ENCODE data around the gene KRT6C. TPM values are rescaled to one million over a fixed set of nuclear protein-coding genes. Genes with fewer than 3 reads are reported as not detected.
"Not testable (repeated sequence)": the region's sequence is repeated elsewhere in the genome, so short reads cannot be mapped to it uniquely, and the experiment has no call there.

KRT6C gene
- total and polyA plus RNA-seq, 4 experiments from 2014 or later = not detected

DNA sequence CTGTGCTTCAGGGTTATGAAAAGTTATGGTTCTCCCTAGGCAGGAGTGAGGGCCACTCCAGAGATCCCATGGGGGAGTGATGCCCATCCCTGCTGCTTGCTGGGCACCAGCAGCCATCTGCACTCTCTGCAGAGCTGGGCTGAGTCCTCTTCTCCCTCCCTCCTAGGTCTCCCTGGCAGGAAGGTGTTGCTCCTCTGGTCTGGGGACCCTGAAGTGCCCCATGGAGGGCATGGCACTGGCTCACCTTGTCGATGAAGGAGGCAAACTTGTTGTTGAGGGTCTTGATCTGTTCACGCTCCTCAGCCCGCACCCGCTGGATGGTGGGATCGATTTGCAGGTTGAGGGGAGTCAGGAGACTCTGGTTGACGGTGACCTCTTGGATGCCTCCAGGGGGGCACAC is 18.8 kb upstream of the KRT6C start:
- H3K36me3 ChIP-seq (ENCODE audit: insufficient read depth, low read length); H3K9me3 Mint-ChIP-seq; H3K4me3 ChIP-seq (ENCODE audit: low read length in 2 of 2); H3K27ac ChIP-seq (ENCODE audit: low read depth, low read length); intact Hi-C loops (cut with micrococcal nuclease); H3K9me3 ChIP-seq (ENCODE audit: control insufficient read depth in 1 of 2, low read length in 2 of 2); DNase-seq; CTCF ChIA-PET (ENCODE audit: partially characterized antibody); H3K36me3 Mint-ChIP-seq; H3K4me1 ChIP-seq (ENCODE audit: insufficient read depth, low read length); H3K4me1 Mint-ChIP-seq; H3K27ac Mint-ChIP-seq; POLR2A ChIA-PET (ENCODE audit: partially characterized antibody); H3K27me3 ChIP-seq (ENCODE audit: insufficient read depth, low read length); H3K4me3 Mint-ChIP-seq: not testable (repeated sequence)
- H3K27me3 Mint-ChIP-seq = peaks cover 16 to 38% of the 10 kb centered on the region in 2 donors

DNA sequence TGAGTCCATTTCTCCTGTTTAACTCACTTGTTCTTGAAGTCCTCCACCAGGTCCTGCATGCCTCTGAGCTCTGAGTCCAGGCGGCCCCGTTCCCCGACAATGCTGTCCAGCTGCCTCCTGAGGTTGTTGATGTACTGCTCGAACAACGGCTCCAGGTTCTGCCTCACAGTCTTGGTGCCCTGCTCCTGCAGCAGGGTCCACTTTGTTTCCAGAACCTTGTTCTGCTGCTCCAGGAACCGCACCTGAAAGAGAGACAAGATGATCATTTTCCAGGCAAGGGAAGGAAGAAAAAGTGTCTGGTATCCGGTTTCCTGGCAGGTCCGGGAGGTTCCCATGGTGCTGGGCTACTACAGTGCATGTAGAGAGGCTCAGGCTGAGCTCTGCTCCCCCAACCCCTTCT is 17.9 kb upstream of the KRT6C start:
- intact Hi-C loops (cut with micrococcal nuclease); H3K9me3 Mint-ChIP-seq; H3K27ac Mint-ChIP-seq; H3K4me3 Mint-ChIP-seq; H3K36me3 Mint-ChIP-seq; H3K9me3 ChIP-seq (ENCODE audit: control insufficient read depth in 1 of 2, low read length in 2 of 2); DNase-seq; POLR2A ChIA-PET (ENCODE audit: partially characterized antibody); CTCF ChIA-PET (ENCODE audit: partially characterized antibody); H3K36me3 ChIP-seq (ENCODE audit: insufficient read depth, low read length); H3K27ac ChIP-seq (ENCODE audit: low read depth, low read length); H3K4me1 Mint-ChIP-seq; H3K4me1 ChIP-seq (ENCODE audit: insufficient read depth, low read length); H3K27me3 ChIP-seq (ENCODE audit: insufficient read depth, low read length); H3K4me3 ChIP-seq (ENCODE audit: low read length in 2 of 2): not testable (repeated sequence)
- peaks cover 16 to 44% of the 10 kb centered on the region in 2 donors for H3K27me3 Mint-ChIP-seq

DNA sequence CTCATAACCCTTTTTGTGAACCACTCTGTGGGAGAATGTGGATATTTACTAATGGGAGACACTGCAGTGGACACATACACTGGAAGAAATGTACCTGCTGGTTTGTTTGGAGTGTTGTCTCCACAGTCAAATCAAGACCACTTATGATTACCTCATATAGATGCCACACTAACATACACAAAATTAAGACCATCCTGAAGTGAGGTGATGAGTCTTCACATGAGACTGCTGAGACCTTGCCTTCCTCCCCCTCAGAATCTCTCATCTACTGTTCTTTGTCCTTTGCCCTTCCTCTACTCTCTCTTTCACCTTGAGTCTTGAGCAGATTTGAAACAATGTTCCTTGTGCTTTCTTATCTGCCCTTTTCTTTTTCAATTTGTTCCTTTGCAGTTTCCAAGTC is 15.1 kb upstream of the KRT6C start:
- peaks cover 22 to 37% of the 10 kb centered on the region in 2 donors for H3K27me3 Mint-ChIP-seq
- H3K27ac Mint-ChIP-seq = no peak overlapping the region
- Histone ChIP-seq H3K36me3 (ENCODE audit: insufficient read depth, low read length) (no peaks in the 10 kb centered on the region), H3K9me3 (ENCODE audit: control insufficient read depth in 1 of 2, low read length in 2 of 2) (peaks cover 0 to 6% of the 10 kb centered on the region in 2 donors), H3K4me1 (ENCODE audit: insufficient read depth, low read length) (no peaks in the 10 kb centered on the region), H3K27me3 (ENCODE audit: insufficient read depth, low read length) (no peaks in the 10 kb centered on the region), H3K27ac (ENCODE audit: low read depth, low read length) (no peak overlapping the region), H3K4me3 (ENCODE audit: low read length in 2 of 2) (no peak overlapping the region)
- POLR2A ChIA-PET (ENCODE audit: partially characterized antibody) = no interaction called here
- no peaks in the 10 kb centered on the region for H3K4me1 Mint-ChIP-seq
- DNase-seq = no peak
- no peaks in the 10 kb centered on the region for H3K36me3 Mint-ChIP-seq
- CTCF ChIA-PET (ENCODE audit: partially characterized antibody) = interaction anchor here (1.2 kb wide), 1 partner anchor 77 kb away, joined by 3 read pairs; no protein-coding TSS in a partner anchor
- no peak overlapping the region for H3K4me3 Mint-ChIP-seq
- peaks cover 0 to 19% (median 13%) of the 10 kb centered on the region in 8 donors for H3K9me3 Mint-ChIP-seq
- intact Hi-C loops (cut with micrococcal nuclease) = no loop called here

DNA sequence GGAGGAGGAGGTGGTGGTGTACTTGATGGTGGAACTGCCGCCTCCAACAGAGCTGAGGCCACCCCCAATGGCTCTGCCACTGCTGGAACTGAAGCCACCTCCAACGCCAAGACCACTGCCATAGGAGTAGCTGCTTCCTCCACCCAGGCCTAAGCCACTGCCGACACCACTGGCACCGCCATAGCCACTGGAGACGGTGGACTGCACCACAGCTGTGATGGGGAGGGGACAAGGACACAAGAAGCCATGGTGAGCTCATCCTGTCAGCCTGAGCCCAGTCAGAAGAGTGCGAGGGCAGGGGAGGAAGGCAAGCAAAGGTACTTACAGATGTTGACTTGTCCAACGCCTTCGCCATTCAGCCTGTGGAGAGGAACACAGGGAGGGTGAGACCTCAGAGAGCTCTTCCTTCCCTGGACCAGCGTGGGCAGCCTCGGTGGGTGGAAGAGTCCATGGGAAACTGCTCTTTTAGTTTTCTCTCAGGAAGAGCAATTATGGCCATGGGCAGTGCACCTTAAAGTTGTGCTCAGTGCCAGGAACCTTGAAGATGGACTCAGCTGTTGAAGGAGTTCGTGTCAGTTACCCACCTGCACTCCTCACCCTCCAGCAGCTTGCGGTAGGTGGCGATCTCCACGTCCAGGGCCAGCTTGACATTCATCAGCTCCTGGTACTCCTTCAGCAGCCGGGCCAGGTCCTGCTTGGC is 14.3 kb upstream of the KRT6C start:
- H3K4me3 ChIP-seq (ENCODE audit: low read length in 2 of 2); H3K27me3 ChIP-seq (ENCODE audit: insufficient read depth, low read length); H3K36me3 ChIP-seq (ENCODE audit: insufficient read depth, low read length); H3K9me3 ChIP-seq (ENCODE audit: control insufficient read depth in 1 of 2, low read length in 2 of 2); CTCF ChIA-PET (ENCODE audit: partially characterized antibody); H3K27ac ChIP-seq (ENCODE audit: low read depth, low read length); DNase-seq; H3K4me1 ChIP-seq (ENCODE audit: insufficient read depth, low read length); POLR2A ChIA-PET (ENCODE audit: partially characterized antibody); H3K27ac Mint-ChIP-seq; H3K4me3 Mint-ChIP-seq; H3K36me3 Mint-ChIP-seq; intact Hi-C loops (cut with micrococcal nuclease); H3K4me1 Mint-ChIP-seq: not testable (repeated sequence)
- peaks cover 19 to 37% of the 10 kb centered on the region in 2 donors for H3K27me3 Mint-ChIP-seq
- H3K9me3 Mint-ChIP-seq = peaks cover 0 to 19% (median 13%) of the 10 kb centered on the region in 8 donors

DNA sequence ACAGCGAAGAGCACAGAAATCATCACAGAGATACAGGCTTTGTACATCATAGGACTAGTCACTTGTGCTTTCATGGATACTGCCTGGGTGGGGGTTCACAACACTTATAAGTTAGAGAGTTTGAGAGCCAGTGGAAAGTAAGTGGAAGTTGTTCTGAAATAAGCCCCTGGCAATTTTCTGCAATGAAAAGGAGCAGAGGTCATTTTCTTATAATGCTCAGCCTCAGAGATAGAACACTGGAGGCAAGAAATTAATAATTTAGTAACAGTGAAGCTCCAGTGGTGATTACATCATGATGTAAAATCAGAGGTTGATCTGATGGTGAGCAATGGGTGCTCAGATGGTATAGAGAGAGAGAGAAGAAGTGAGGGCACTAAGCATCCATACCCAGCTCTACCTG is 13.6 kb upstream of the KRT6C start:
- no peaks in the 10 kb centered on the region for H3K36me3 Mint-ChIP-seq
- H3K4me1 Mint-ChIP-seq = no peaks in the 10 kb centered on the region
- no peaks in the 10 kb centered on the region for H3K27me3 ChIP-seq (ENCODE audit: insufficient read depth, low read length)
- H3K9me3 Mint-ChIP-seq = peaks cover 0 to 19% (median 13%) of the 10 kb centered on the region in 8 donors
- no peak overlapping the region for H3K4me3 ChIP-seq (ENCODE audit: low read length in 2 of 2)
- peaks cover 0 to 6% of the 10 kb centered on the region in 2 donors for H3K9me3 ChIP-seq (ENCODE audit: control insufficient read depth in 1 of 2, low read length in 2 of 2)
- no peaks in the 10 kb centered on the region for H3K4me1 ChIP-seq (ENCODE audit: insufficient read depth, low read length)
- H3K27ac Mint-ChIP-seq = no peak overlapping the region
- ChIA-PET POLR2A (ENCODE audit: partially characterized antibody) (no interaction called here), CTCF (ENCODE audit: partially characterized antibody) (no interaction called here)
- no peak overlapping the region for H3K4me3 Mint-ChIP-seq
- H3K36me3 ChIP-seq (ENCODE audit: insufficient read depth, low read length) = no peaks in the 10 kb centered on the region
- no peak for DNase-seq
- peaks cover 19 to 39% of the 10 kb centered on the region in 2 donors for H3K27me3 Mint-ChIP-seq
- H3K27ac ChIP-seq (ENCODE audit: low read depth, low read length) = no peak overlapping the region
- intact Hi-C loops (cut with micrococcal nuclease) = no loop called here

DNA sequence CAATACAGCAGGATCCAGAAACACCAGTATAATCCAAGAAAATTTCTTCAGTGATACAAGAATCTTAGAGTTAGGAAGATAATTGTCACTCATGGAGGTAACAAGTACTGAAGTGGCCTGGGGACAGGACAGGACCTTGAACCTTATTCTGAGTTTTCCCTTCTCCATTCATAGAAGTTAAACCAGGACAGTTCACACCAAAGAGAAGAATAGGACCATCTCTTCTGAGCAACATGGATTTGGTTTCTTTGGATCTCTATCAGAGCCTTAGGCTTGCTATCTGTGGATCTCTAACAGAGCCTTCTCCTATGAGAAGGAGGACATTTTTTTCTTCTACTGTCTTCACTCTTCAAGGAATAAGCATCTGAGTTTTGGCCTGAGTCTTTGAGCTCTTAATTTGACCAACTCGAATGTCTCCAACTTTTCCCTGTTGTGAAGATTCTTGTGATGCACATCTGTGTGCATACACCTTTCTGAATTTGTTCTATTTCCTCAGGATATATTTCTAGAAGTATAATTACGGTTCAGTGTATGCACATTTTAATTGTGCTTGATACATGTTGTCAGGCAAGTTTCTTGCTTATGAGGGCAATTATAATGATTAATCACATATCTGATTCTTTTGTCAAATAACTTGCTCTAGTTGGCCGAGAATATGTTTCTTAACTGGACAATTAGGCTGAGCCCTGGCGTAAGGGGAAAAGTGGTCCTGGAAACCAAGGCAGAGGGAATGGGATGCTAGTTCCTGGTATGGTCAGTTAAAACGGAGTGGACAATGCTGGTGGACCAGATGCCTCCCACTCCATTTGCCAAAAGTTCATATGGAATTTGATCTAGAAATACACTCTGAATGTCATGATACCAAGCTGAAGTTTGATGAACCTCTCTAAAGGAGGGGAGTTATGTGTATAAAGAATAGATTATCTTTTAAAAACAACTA is 12.8 kb upstream of the KRT6C start:
- peaks cover 0 to 19% (median 13%) of the 10 kb centered on the region in 8 donors for H3K9me3 Mint-ChIP-seq

DNA sequence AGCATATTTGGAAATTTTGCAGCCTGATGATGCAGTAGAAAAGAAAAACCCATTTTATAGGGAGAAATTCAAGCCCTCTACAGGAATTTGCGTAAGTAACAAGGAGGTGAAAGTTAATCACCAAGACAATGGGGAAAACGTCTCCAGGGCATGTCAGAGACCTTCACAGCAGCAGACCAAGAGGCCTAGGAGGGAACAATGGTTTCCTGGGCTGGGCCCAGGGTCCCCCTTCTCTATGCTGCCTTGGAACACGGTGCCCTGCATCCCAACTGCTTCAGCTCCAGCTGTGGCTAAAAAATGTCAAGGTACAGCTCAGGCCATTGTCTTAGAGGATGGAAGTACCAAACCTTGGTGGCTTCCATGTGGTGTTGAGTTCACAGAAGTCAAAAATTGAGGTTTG is 6.5 kb upstream of the KRT6C start:
- Mint-ChIP-seq H3K27ac (no peak overlapping the region), H3K36me3 (no peaks in the 10 kb centered on the region), H3K4me1 (no peaks in the 10 kb centered on the region), H3K4me3 (no peak overlapping the region), H3K27me3 (peaks cover 12 to 28% of the 10 kb centered on the region in 2 donors), H3K9me3 (peaks cover 0 to 24% (median 9%) of the 10 kb centered on the region in 8 donors)
- DNase-seq = no peak
- ChIA-PET CTCF (ENCODE audit: partially characterized antibody) (no interaction called here), POLR2A (ENCODE audit: partially characterized antibody) (no interaction called here)
- H3K4me3 ChIP-seq (ENCODE audit: low read length in 2 of 2) = no peak overlapping the region
- H3K4me1 ChIP-seq (ENCODE audit: insufficient read depth, low read length) = no peaks in the 10 kb centered on the region
- H3K9me3 ChIP-seq (ENCODE audit: control insufficient read depth in 1 of 2, low read length in 2 of 2) = peaks cover 0 to 5% of the 10 kb centered on the region in 2 donors
- H3K27ac ChIP-seq (ENCODE audit: low read depth, low read length) = no peak overlapping the region
- H3K27me3 ChIP-seq (ENCODE audit: insufficient read depth, low read length) = no peaks in the 10 kb centered on the region
- no peaks in the 10 kb centered on the region for H3K36me3 ChIP-seq (ENCODE audit: insufficient read depth, low read length)
- intact Hi-C loops (cut with micrococcal nuclease) = no loop called here

More for the DNA sequence above, 12.8 kb upstream of the KRT6C start:
- Histone ChIP-seq H3K27me3 (ENCODE audit: insufficient read depth, low read length) (no peaks in the 10 kb centered on the region), H3K27ac (ENCODE audit: low read depth, low read length) (no peak overlapping the region), H3K36me3 (ENCODE audit: insufficient read depth, low read length) (no peaks in the 10 kb centered on the region), H3K4me3 (ENCODE audit: low read length in 2 of 2) (no peak overlapping the region), H3K9me3 (ENCODE audit: control insufficient read depth in 1 of 2, low read length in 2 of 2) (peaks cover 0 to 6% of the 10 kb centered on the region in 2 donors), H3K4me1 (ENCODE audit: insufficient read depth, low read length) (no peaks in the 10 kb centered on the region)
- ChIA-PET CTCF (ENCODE audit: partially characterized antibody) (no interaction called here), POLR2A (ENCODE audit: partially characterized antibody) (no interaction called here)
- DNase-seq = no peak
- H3K27ac Mint-ChIP-seq = no peak overlapping the region
- intact Hi-C loops (cut with micrococcal nuclease) = no loop called here
- no peaks in the 10 kb centered on the region for H3K4me1 Mint-ChIP-seq
- no peak overlapping the region for H3K4me3 Mint-ChIP-seq
- H3K27me3 Mint-ChIP-seq = peaks cover 19 to 37% of the 10 kb centered on the region in 2 donors
- H3K36me3 Mint-ChIP-seq = no peaks in the 10 kb centered on the region

All from CD4-positive, alpha-beta memory T cell (primary cell).